GM21447 (cell line): ENCODE results near the gene UBR2.
"Not testable (repeated sequence)": the region's sequence is repeated elsewhere in the genome, so short reads cannot be mapped to it uniquely, and the experiment has no call there.

Source experiments
- ATAC-seq: cut with Tn5 transposase; IDR thresholded peaks from one replicate; pipeline ENCODE4 v1.9.1; 2021; ENCODE audit not compliant: unreplicated experiment

Gene UBR2

GRCh38 chr6:42690151-42690702 is 126.4 kb downstream of the UBR2 start:
- ATAC-seq, result no peak

- no peak for ATAC-seq
Observed at GRCh38 chr6:42690872-42691271, 127.0 kb downstream of the UBR2 start.

- no peak for ATAC-seq
Observed at GRCh38 chr6:42692137-42692911, 128.5 kb downstream of the UBR2 start.

GRCh38 chr6:42693725-42694323 is 130.0 kb downstream of the UBR2 start:
- ATAC-seq, result peak; percentile 64

GRCh38 chr6:42694586-42694985 is 130.8 kb downstream of the UBR2 start:
- no peak for ATAC-seq

- ATAC-seq, result no peak
Observed at GRCh38 chr6:42696526-42697267, 132.9 kb downstream of the UBR2 start.

GRCh38 chr6:42697268-42697655 is 133.4 kb downstream of the UBR2 start:
- no peak for ATAC-seq

- ATAC-seq, result no peak
Observed at GRCh38 chr6:42698217-42698616, 134.4 kb downstream of the UBR2 start.

- ATAC-seq, result no peak
Observed at GRCh38 chr6:42702200-42702599, 138.4 kb downstream of the UBR2 start.

- ATAC-seq, result not testable (repeated sequence)
Observed at GRCh38 chr6:42702786-42703185, 139.0 kb downstream of the UBR2 start.

- ATAC-seq, result no peak
Observed at GRCh38 chr6:42704251-42704936, 140.6 kb downstream of the UBR2 start.

GRCh38 chr6:42704937-42705374 is 141.1 kb downstream of the UBR2 start:
- no peak for ATAC-seq

GRCh38 chr6:42707595-42707994 is 143.8 kb downstream of the UBR2 start:
- ATAC-seq, result no peak

- no peak for ATAC-seq
Observed at GRCh38 chr6:42708096-42708495, 144.3 kb downstream of the UBR2 start.

- no peak for ATAC-seq
Observed at GRCh38 chr6:42709871-42710270, 146.0 kb downstream of the UBR2 start.

GRCh38 chr6:42710316-42710715 is 146.5 kb downstream of the UBR2 start:
- ATAC-seq, result no peak

- ATAC-seq, result no peak
Observed at GRCh38 chr6:42711930-42712329, 148.1 kb downstream of the UBR2 start.

GRCh38 chr6:42714098-42714761 is 150.4 kb downstream of the UBR2 start:
- ATAC-seq, result no peak

GRCh38 chr6:42715871-42716270 is 152.0 kb downstream of the UBR2 start:
- no peak for ATAC-seq

GRCh38 chr6:42720739-42721138 is 156.9 kb downstream of the UBR2 start:
- no peak for ATAC-seq

- ATAC-seq, result no peak
Observed at GRCh38 chr6:42722497-42722896, 158.7 kb downstream of the UBR2 start, which contains the start of gene PRPH2. PRPH2 (minus strand) TSS chr6:42722597; CDS start chr6:42722334, 263 bp downstream.
